Trophoblast cell (in vitro differentiated cells and primary cell): ENCODE data around the gene CPEB2.

Experiments
- DNase-seq, 2 donors: peaks; one replicate each; pipeline ENCODE4 v3.0.0-alpha.2; 2016
- H2AFZ ChIP-seq: 2 replicates; pipeline ENCODE4 v1.6.1; 2013; ENCODE audit warnings: low read length, moderate library complexity, mild to moderate bottlenecking; ENCODE audit not compliant: insufficient read depth, poor library complexity
- H2AK5ac ChIP-seq: 2 replicates; pipeline ENCODE4 v1.6.1; 2013; ENCODE audit warnings: mild to moderate bottlenecking, low read length
- H2BK120ac ChIP-seq: 2 replicates; pipeline ENCODE4 v1.6.1; 2013; ENCODE audit warnings: low read length, mild to moderate bottlenecking, moderate library complexity; ENCODE audit not compliant: insufficient read depth, poor library complexity
- H2BK12ac ChIP-seq: 2 replicates; pipeline ENCODE4 v1.6.1; 2013; ENCODE audit warnings: mild to moderate bottlenecking, low read length, moderate library complexity
- H2BK5ac ChIP-seq: 2 replicates; pipeline ENCODE4 v1.6.1; 2013; ENCODE audit warnings: low read length, low read depth, moderate library complexity, mild to moderate bottlenecking; ENCODE audit not compliant: poor library complexity
- H3K14ac ChIP-seq: 2 replicates; pipeline ENCODE4 v1.6.1; 2013; ENCODE audit warnings: mild to moderate bottlenecking, low read length
- H3K18ac ChIP-seq: 2 replicates; pipeline ENCODE4 v1.6.1; 2013; ENCODE audit warnings: mild to moderate bottlenecking, low read length
- H3K23ac ChIP-seq: 2 replicates; pipeline ENCODE4 v1.6.1; 2013; ENCODE audit warnings: low read length
- H3K27ac ChIP-seq: 2 replicates; pipeline ENCODE4 v1.5.1; 2013; ENCODE audit warnings: low read depth, mild to moderate bottlenecking, inconsistent platforms, low read length, moderate library complexity
- H3K27me3 ChIP-seq: 2 replicates; pipeline ENCODE4 v1.6.1; 2013; ENCODE audit warnings: inconsistent platforms, mild to moderate bottlenecking, low read length, moderate library complexity; ENCODE audit not compliant: insufficient read depth
- H3K36me3 ChIP-seq, 2 experiments: 1 replicate in 1 of 2; 2 replicates in 1 of 2; pipeline ENCODE4 v1.6.1; 2013; ENCODE audit warnings: low read length in 2 of 2, mild to moderate bottlenecking in 2 of 2, moderate library complexity in 1 of 2; ENCODE audit not compliant: insufficient read depth in 2 of 2, control insufficient read depth in 1 of 2
- H3K4ac ChIP-seq: 2 replicates; pipeline ENCODE4 v1.6.1; 2013; ENCODE audit warnings: low read depth, mild to moderate bottlenecking, low read length, moderate library complexity
- H3K4me1 ChIP-seq, 2 experiments: 1 replicate in 1 of 2; 2 replicates in 1 of 2; pipeline ENCODE4 v1.6.1; 2013; ENCODE audit warnings: low read length in 2 of 2, mild to moderate bottlenecking in 2 of 2, moderate library complexity in 1 of 2; ENCODE audit not compliant: insufficient read depth in 2 of 2, control insufficient read depth in 1 of 2
- H3K4me2 ChIP-seq: 2 replicates; pipeline ENCODE4 v1.6.1; 2013; ENCODE audit warnings: inconsistent platforms, mild to moderate bottlenecking, low read length, moderate library complexity
- H3K4me3 ChIP-seq: 2 replicates; pipeline ENCODE4 v1.5.1; 2013; ENCODE audit warnings: mild to moderate bottlenecking, low read depth, low read length, inconsistent platforms
- H3K79me1 ChIP-seq: one replicate; pipeline ENCODE4 v1.6.1; 2013; ENCODE audit warnings: low read length
- H3K79me2 ChIP-seq: 2 replicates; pipeline ENCODE4 v1.6.1; 2013; ENCODE audit warnings: low read length, mild to moderate bottlenecking; ENCODE audit not compliant: control insufficient read depth, insufficient read depth, poor library complexity
- H3K9ac ChIP-seq: 2 replicates; pipeline ENCODE4 v1.6.1; 2013; ENCODE audit warnings: mild to moderate bottlenecking, low read length
- H3K9me3 ChIP-seq: 2 replicates; pipeline ENCODE4 v1.6.1; 2013; ENCODE audit warnings: low read depth, mild to moderate bottlenecking, control low read depth, inconsistent platforms, low read length; ENCODE audit not compliant: insufficient read depth
- H4K12ac ChIP-seq: 2 replicates; pipeline ENCODE4 v1.6.1; 2013; ENCODE audit warnings: low read depth, mild to moderate bottlenecking, low read length, moderate library complexity
- H4K8ac ChIP-seq: 2 replicates; pipeline ENCODE4 v1.6.1; 2013; ENCODE audit warnings: low read depth, mild to moderate bottlenecking, low read length, moderate library complexity
- H4K91ac ChIP-seq: one replicate; pipeline ENCODE4 v1.6.1; 2013; ENCODE audit warnings: low read depth, mild to moderate bottlenecking, low read length, moderate library complexity
- WGBS: extraction: QIAGEN DNeasy Blood & Tissue Kit; methylation state at CpG from one replicate; pipeline ENCODE4 v1.1.7; 2013; ENCODE audit warnings: missing lambda C conversion rate; ENCODE audit not compliant: insufficient read length, insufficient coverage; ENCODE audit errors: extremely low coverage; 5-methylcytosine and 5-hydroxymethylcytosine counted together

Gene CPEB2

DNA sequence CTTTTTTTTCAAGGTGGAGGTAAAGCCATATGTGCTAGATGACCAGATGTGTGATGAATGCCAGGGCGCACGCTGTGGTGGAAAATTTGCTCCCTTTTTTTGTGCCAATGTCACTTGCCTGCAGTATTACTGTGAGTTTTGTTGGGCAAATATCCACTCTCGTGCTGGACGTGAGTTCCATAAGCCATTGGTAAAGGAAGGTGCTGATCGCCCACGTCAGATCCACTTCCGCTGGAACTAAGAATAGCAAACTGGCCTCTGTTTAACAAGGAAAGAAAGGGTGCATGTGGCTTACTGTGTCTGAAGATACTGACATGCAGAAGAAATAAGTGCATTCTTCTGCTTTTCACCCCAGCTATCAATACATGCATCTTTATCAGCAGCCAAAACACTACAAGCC lies 63.9 kb downstream of the CPEB2 start:
- Histone ChIP-seq H3K79me2 (no peaks in the 10 kb centered on the region), H3K79me1 (no peaks in the 10 kb centered on the region), H4K91ac (no peak overlapping the region), H3K14ac (no peak overlapping the region), H3K4ac (no peak overlapping the region), H4K8ac (no peak overlapping the region), H3K27ac (no peak overlapping the region), H4K12ac (no peak overlapping the region), H3K9me3 (no peaks in the 10 kb centered on the region), H2BK5ac (no peak overlapping the region), H3K9ac (no peak overlapping the region), H3K27me3 (no peaks in the 10 kb centered on the region), H2BK120ac (no peak overlapping the region), H3K36me3 (peaks cover 3 to 5% of the 10 kb centered on the region in 2 experiments), H3K4me2 (no peak overlapping the region), H3K4me3 (no peak overlapping the region), H2AFZ (no peak overlapping the region), H2AK5ac (no peak overlapping the region), H3K18ac (no peak overlapping the region), H2BK12ac (no peak overlapping the region), H3K4me1 (no peaks in the 10 kb centered on the region), H3K23ac (no peak overlapping the region)
- WGBS: no CpG with 5 or more reads among the region's 7 CpGs
- no peak for DNase-seq

GRCh38 chr4:15068298-15068697 lies 66.0 kb downstream of the CPEB2 start:
- Histone ChIP-seq H4K12ac (no peak overlapping the region), H2AK5ac (no peak overlapping the region), H3K36me3 (peaks cover 3% of the 10 kb centered on the region in 2 experiments), H3K27me3 (no peaks in the 10 kb centered on the region), H4K91ac (no peak overlapping the region), H3K79me2 (no peaks in the 10 kb centered on the region), H3K79me1 (no peaks in the 10 kb centered on the region), H3K4me2 (no peak overlapping the region), H3K4me1 (no peaks in the 10 kb centered on the region), H3K23ac (no peak overlapping the region), H2BK5ac (no peak overlapping the region), H3K9ac (no peak overlapping the region), H2BK120ac (no peak overlapping the region), H2BK12ac (no peak overlapping the region), H3K9me3 (no peaks in the 10 kb centered on the region), H3K27ac (no peak overlapping the region), H3K18ac (no peak overlapping the region), H3K4me3 (no peak overlapping the region), H3K14ac (no peak overlapping the region), H2AFZ (no peak overlapping the region), H4K8ac (no peak overlapping the region), H3K4ac (no peak overlapping the region)
- DNase-seq: no peak
- no CpG with 5 or more reads among the region's 1 CpG for WGBS

GRCh38 chr4:15075875-15076274 lies 73.6 kb downstream of the CPEB2 start:
- no peaks in the 10 kb centered on the region for H3K4me1 ChIP-seq
- H3K4me2 ChIP-seq: no peak overlapping the region
- no peaks in the 10 kb centered on the region for H3K36me3 ChIP-seq
- H3K4ac ChIP-seq: no peak overlapping the region
- H2BK120ac ChIP-seq: no peak overlapping the region
- H2BK12ac ChIP-seq: no peak overlapping the region
- H4K91ac ChIP-seq: no peak overlapping the region
- H2BK5ac ChIP-seq: no peak overlapping the region
- no peak overlapping the region for H4K12ac ChIP-seq
- H4K8ac ChIP-seq: no peak overlapping the region
- H2AFZ ChIP-seq: no peak overlapping the region
- H3K23ac ChIP-seq: no peak overlapping the region
- H3K27ac ChIP-seq: no peak overlapping the region
- no peak overlapping the region for H3K14ac ChIP-seq
- no peaks in the 10 kb centered on the region for H3K79me1 ChIP-seq
- peak in 1 of 2 donors; percentile 53 for DNase-seq
- no peak overlapping the region for H3K4me3 ChIP-seq
- H3K27me3 ChIP-seq: no peaks in the 10 kb centered on the region
- no peak overlapping the region for H3K18ac ChIP-seq
- no peak overlapping the region for H2AK5ac ChIP-seq
- H3K9me3 ChIP-seq: no peaks in the 10 kb centered on the region
- H3K9ac ChIP-seq: no peak overlapping the region
- H3K79me2 ChIP-seq: no peaks in the 10 kb centered on the region

GRCh38 chr4:15077969-15078368 lies 75.7 kb downstream of the CPEB2 start:
- Histone ChIP-seq H2BK120ac (no peak overlapping the region), H3K27ac (no peak overlapping the region), H3K27me3 (no peaks in the 10 kb centered on the region), H3K4me1 (no peaks in the 10 kb centered on the region), H3K36me3 (no peaks in the 10 kb centered on the region), H4K12ac (no peak overlapping the region), H2BK5ac (no peak overlapping the region), H3K14ac (no peak overlapping the region), H3K23ac (no peak overlapping the region), H3K4ac (no peak overlapping the region), H3K18ac (no peak overlapping the region), H2AK5ac (no peak overlapping the region), H3K79me1 (no peaks in the 10 kb centered on the region), H3K4me3 (no peak overlapping the region), H2AFZ (no peak overlapping the region), H3K9ac (no peak overlapping the region), H2BK12ac (no peak overlapping the region), H3K79me2 (no peaks in the 10 kb centered on the region), H4K8ac (no peak overlapping the region), H4K91ac (no peak overlapping the region), H3K4me2 (no peak overlapping the region), H3K9me3 (no peaks in the 10 kb centered on the region)
- no CpG with 5 or more reads among the region's 2 CpGs for WGBS
- no peak for DNase-seq
